ENCODE data around the gene MTHFD2L. TPM values are rescaled to one million over a fixed set of nuclear protein-coding genes. Genes with fewer than 3 reads are reported as not detected.

The MTHFD2L gene
- total RNA-seq, 1 experiment from 2014 or later, result 8.9 TPM

DNA sequence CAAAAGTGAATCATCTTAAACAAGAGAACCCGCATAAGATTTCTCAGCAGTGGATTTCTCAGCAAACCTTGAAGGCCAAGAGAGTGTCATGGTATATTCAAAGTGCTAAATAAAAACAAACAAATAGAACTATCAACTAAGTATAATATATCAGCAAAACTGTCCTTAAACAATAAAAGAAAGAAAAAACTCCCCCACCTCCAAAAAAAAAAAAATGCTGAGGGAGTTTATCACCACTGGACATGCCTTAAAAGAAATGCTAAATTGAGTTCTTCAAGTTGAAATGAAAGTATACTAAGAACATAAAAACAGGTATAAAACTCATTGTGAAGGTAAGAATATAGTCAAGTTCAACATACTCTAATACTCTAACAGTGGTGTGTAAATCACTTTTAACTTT lies 96.5 kb downstream of the MTHFD2L start:
- Histone ChIP-seq H3K36me3 (ENCODE audit: low read depth) (no peaks in the 10 kb centered on the region), H3K27ac (no peak overlapping the region), H4K20me1 (ENCODE audit: insufficient read depth) (no peaks in the 10 kb centered on the region), H3K4me1 (replicated peaks; ENCODE audit: insufficient read depth) (no peaks in the 10 kb centered on the region), H3K27me3 (ENCODE audit: insufficient read depth, low read depth) (no peaks in the 10 kb centered on the region), H3K9me2 (ENCODE audit: insufficient read depth) (no peaks in the 10 kb centered on the region), H3K79me2 (ENCODE audit: low read depth) (no peaks in the 10 kb centered on the region), H3K4me3 (no peak overlapping the region), H2AFZ (no peak overlapping the region), H3K9me3 (ENCODE audit: insufficient read depth, low read depth) (peaks cover 3% of the 10 kb centered on the region; the same call in 1 of the 2 replicates), H3F3A (ENCODE audit: insufficient read depth, low read depth) (no peaks in the 10 kb centered on the region), H3K4me2 (no peak overlapping the region)
- no TSS peak for BruUV-seq (replicated peaks)
- CTCF ChIA-PET, result no interaction called here
- DNase-seq, result no peak
- TF ChIP-seq, protein P1, sequence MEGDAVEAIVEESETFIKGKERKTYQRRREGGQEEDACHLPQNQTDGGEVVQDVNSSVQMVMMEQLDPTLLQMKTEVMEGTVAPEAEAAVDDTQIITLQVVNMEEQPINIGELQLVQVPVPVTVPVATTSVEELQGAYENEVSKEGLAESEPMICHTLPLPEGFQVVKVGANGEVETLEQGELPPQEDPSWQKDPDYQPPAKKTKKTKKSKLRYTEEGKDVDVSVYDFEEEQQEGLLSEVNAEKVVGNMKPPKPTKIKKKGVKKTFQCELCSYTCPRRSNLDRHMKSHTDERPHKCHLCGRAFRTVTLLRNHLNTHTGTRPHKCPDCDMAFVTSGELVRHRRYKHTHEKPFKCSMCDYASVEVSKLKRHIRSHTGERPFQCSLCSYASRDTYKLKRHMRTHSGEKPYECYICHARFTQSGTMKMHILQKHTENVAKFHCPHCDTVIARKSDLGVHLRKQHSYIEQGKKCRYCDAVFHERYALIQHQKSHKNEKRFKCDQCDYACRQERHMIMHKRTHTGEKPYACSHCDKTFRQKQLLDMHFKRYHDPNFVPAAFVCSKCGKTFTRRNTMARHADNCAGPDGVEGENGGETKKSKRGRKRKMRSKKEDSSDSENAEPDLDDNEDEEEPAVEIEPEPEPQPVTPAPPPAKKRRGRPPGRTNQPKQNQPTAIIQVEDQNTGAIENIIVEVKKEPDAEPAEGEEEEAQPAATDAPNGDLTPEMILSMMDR (conservative IDR thresholded peaks at IDR 0.05), result no peak
- TF ChIP-seq EZH2 (IDR thresholded peaks at IDR 0.05; ENCODE audit: low read depth), result no peak
- POLR2A ChIA-PET (ENCODE audit: unreplicated experiment), result no interaction called here
- intact Hi-C loops (cut with micrococcal nuclease; ENCODE audit: unreplicated experiment), result no loop called here

GRCh38 chr4:74255096-74255495 lies 97.2 kb downstream of the MTHFD2L start:
- Histone ChIP-seq H3K36me3 (ENCODE audit: low read depth) (no peaks in the 10 kb centered on the region), H3K79me2 (ENCODE audit: low read depth) (no peaks in the 10 kb centered on the region), H3K9me2 (ENCODE audit: insufficient read depth) (no peaks in the 10 kb centered on the region), H3K4me1 (replicated peaks; ENCODE audit: insufficient read depth) (no peaks in the 10 kb centered on the region), H3K4me2 (no peak overlapping the region), H3K27me3 (ENCODE audit: insufficient read depth, low read depth) (no peaks in the 10 kb centered on the region), H3K4me3 (no peak overlapping the region), H3K27ac (no peak overlapping the region), H4K20me1 (ENCODE audit: insufficient read depth) (no peaks in the 10 kb centered on the region), H2AFZ (no peak overlapping the region), H3K9me3 (ENCODE audit: insufficient read depth, low read depth) (peaks cover 3% of the 10 kb centered on the region; the same call in 1 of the 2 replicates), H3F3A (ENCODE audit: insufficient read depth, low read depth) (no peaks in the 10 kb centered on the region)
- no peak for DNase-seq
- no peak for TF ChIP-seq EZH2 (IDR thresholded peaks at IDR 0.05; ENCODE audit: low read depth)
- TF ChIP-seq, protein P1 (conservative IDR thresholded peaks at IDR 0.05), result no peak
- ChIA-PET CTCF (no interaction called here), POLR2A (ENCODE audit: unreplicated experiment) (interaction anchor here (0.7 kb wide), 1 partner anchor 181 kb away, joined by 5 read pairs; no protein-coding TSS in a partner anchor)
- intact Hi-C loops (cut with micrococcal nuclease; ENCODE audit: unreplicated experiment), result no loop called here
- BruUV-seq (replicated peaks), result no TSS peak

DNA sequence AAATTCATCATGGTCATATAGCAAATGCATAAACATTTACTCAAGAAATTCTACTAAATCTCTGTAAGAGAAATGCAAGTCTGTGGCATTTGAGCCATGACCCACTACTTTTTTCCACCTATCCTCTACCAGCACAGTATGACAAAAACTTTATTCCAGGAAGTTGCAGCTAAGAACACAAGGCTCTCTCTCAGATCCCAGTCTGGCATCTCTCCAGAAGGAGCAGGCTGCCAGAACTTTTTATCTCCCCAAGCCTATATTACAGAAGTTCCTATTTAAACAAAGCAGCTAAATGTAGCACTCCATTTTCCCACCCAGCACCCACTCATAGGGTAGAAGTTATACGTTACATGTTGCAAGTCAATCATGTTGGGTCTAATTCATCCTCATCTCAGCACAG lies 101.0 kb downstream of the MTHFD2L start:
- Histone ChIP-seq H3K79me2 (ENCODE audit: low read depth) (no peaks in the 10 kb centered on the region), H3K9me3 (ENCODE audit: insufficient read depth, low read depth) (no peaks in the 10 kb centered on the region), H3K4me1 (replicated peaks; ENCODE audit: insufficient read depth) (no peaks in the 10 kb centered on the region), H3K9me2 (ENCODE audit: insufficient read depth) (no peaks in the 10 kb centered on the region), H3F3A (ENCODE audit: insufficient read depth, low read depth) (no peaks in the 10 kb centered on the region), H2AFZ (no peak overlapping the region), H3K4me3 (no peak overlapping the region), H3K36me3 (ENCODE audit: low read depth) (no peaks in the 10 kb centered on the region), H3K27me3 (ENCODE audit: insufficient read depth, low read depth) (no peaks in the 10 kb centered on the region), H3K4me2 (no peak overlapping the region), H3K27ac (no peak overlapping the region), H4K20me1 (ENCODE audit: insufficient read depth) (no peaks in the 10 kb centered on the region)
- DNase-seq, result no peak
- ChIA-PET POLR2A (ENCODE audit: unreplicated experiment) (no interaction called here), CTCF (no interaction called here)
- no TSS peak for BruUV-seq (replicated peaks)
- intact Hi-C loops (cut with micrococcal nuclease; ENCODE audit: unreplicated experiment), result no loop called here
- TF ChIP-seq EZH2 (IDR thresholded peaks at IDR 0.05; ENCODE audit: low read depth), result no peak
- TF ChIP-seq, protein P1 (conservative IDR thresholded peaks at IDR 0.05), result no peak
